Right kidney (tissue), 1 donor: ENCODE data around the gene FERD3L.

Experiments used
- DNase-seq: peaks from one replicate; pipeline ENCODE4 v3.0.0-alpha.2; 2016

FERD3L gene

DNA sequence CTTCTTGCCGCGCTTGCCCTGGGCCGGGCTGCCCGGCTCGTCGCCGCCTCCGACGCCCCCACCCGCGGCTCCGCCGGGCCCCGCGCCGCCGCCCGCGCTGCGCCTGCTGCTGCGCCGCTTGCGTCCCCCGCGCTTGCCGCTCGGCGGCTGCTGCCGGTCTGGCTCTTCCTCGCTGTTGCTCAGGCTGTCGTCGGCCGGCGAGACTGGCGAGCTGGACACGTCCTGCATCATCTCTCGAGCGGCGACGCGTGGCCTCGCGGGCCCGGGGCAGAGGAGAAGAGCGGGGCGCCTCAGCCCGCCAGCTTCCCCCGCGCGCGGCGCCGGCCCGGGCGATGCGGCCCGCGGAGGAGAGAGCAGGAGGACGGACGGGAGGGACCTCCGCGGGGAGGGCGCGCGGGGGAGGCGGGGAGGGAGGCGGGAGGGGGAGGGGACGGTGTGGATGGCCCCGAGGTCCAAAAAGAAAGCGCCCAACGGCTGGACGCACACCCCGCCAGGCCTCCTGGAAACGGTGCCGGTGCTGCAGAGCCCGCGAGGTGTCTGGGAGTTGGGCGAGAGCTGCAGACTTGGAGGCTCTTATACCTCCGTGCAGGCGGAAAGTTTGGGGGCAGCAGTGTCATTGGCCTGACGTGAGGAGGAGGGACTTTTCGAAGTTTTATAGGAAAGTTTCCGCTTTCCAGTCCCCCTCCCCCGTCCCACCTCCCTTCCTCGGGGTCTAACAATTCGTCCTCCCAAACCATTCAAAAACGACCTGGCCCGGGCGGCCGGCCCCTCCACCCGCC is 27.9 kb downstream of the FERD3L start, which contains the start of gene TWIST1:
TSS of gene TWIST1 (minus strand) at position 546 of the 779 bp plus-strand sequence. CDS start at position 231, 315 bp downstream.
- DNase-seq: peak; percentile 78

DNA sequence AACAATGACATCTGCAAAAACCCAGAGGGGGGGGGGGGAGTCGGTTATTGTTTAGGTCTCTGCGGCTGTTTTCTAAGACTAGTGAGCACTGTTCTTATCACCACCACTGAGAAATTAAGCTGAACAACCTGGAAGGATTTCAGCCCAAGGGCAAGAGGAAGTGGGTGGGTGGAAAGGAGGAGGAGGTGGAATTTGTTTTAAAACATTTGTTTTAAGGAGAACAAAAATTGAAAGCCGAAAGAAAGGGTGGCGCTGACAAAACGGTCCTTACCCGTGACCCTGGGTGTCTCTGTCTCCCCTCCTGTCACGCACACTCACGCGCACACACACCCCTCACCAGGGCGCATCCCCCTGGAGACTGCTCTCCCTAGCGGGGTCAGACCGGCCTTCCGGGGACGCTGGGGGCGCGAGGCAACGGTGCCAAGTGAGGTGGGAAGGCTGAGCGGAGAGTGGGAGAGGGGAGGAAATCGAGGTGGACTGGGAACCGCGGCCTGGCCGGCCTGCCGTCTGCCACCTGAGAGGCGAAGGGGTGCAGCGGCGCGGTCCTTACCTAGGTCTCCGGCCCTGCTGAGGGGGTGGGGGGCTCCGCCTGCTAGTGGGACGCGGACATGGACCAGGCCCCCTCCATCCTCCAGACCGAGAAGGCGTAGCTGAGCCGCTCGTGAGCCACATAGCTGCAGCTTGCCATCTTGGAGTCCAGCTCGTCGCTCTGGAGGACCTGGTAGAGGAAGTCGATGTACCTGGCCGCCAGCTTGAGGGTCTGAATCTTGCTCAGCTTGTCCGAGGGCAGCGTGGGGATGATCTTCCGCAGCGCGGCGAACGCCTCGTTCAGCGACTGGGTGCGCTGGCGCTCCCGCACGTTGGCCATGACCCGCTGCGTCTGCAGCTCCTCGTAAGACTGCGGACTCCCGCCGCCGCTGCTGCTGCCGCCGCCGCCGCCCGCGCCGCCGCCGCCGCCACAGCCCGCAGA is 28.8 kb downstream of the FERD3L start:
- DNase-seq: peak; percentile 82

- DNase-seq: no peak
Observed at GRCh38 chr7:19114551-19114855, 30.7 kb downstream of the FERD3L start.

GRCh38 chr7:19113855-19114550 is 31.2 kb downstream of the FERD3L start:
- peak; percentile 16 for DNase-seq

DNA sequence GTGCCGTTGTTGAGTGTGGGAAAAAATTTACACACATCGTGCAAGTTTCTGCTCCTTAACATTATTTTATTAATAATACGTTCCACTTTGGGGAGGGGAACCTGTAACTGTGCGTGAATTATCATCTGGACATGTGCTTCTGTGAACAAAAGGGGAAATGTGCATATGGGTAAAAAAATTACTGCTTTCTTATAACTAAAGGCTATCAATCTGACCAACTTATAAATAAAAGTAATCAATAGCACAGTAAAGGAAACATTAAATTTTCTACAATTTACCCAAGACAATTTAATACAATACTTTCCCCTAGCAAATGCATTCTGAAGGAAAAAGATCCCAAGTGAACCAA is 32.2 kb downstream of the FERD3L start:
- no peak for DNase-seq

DNA sequence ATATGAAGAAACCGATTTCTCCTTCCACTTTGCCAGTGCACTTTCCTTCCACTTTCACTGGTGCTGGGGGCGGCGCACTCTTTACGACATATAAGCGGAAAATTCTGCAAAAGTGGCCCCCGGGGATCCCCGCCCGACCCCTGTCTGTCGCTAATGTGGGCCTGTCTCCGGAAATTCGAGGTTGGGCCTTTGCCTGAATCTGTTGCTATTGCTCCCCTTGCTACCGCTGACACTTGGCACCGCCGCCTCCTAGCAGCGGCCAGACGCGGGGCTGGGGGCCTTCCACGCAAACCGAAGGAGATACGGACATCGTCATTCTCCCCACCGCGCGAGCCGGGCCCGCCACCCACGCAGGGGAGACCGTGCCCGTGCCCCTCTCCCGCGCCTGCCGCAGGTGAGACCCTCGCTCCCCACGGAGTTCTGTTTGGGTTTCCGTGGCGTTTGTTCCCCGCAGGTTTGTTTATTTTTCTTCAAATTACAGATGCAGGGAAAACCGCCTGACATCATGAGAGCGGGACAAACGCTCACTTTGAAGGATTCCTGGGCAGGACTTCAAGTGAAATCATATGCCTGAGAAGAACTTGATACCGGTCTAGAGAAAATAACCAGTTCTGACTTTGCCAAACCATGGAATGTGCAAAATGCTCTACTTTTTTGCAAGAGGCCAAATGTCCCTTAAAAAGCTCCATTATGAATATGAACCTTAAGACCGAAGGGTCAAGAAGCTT is 32.8 kb downstream of the FERD3L start:
- peak; percentile 68 for DNase-seq

- peak; percentile 46 for DNase-seq
Observed at GRCh38 chr7:19111474-19112273, 33.5 kb downstream of the FERD3L start.

DNA sequence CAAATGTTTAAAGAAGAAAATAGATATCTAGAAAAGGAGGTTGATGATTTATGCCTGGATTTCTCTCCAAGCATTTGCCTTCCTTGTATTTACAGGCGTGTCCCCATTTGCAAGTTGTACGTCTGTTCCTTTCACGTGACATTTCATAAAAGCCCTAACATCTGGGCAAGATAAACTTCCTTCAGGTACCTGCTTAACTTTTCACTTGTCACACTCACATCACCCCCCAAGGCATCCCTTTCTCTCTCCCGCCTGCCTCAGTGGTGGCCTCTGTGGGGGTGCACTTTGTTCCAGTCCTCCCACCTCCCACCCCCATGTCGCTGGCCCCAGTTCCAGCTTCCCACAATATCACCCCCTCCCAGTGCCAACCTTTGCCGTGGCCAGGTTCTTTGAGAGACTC is 34.4 kb downstream of the FERD3L start:
- DNase-seq: no peak

- peak; percentile 11 for DNase-seq
Observed at GRCh38 chr7:19110026-19110730, 35.0 kb downstream of the FERD3L start.

- peak; percentile 29 for DNase-seq
Observed at GRCh38 chr7:19109000-19109946, 35.9 kb downstream of the FERD3L start.

DNA sequence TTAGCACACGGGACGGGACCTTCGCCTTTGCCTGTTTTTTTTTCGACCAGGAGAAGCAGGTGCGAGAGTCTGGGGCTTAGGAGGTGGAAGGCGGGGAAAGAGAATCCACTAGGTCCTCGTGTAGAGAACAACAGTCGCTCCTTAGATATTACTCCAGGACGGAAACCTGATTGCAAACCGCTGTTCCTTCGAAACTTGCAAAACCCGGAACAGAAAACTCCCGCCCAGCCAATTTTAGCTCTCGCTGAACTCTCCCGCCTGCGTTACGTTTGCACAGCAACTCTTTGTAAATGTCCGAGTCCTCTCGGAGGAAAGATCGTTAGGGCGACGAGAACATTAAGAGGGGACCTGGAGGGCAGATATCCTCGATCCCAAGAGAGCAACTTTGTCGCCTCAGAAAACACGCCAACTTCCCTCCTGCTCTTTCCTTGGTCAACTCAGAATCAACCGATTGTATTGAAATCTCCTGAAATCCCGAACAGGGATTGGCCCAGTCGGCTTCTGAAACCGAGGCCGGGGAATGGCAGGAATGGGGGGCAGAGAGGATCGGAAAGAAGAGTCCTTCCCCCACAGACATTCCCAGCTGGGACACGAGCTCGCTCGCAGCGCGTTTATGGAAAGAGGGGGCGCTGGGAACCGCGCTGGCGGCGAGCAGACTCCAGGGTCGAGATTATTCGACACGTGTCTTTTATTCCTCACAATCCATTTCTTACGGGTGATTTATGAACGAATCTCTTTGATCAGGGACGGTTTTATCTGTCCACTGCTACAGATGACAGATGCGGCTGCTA is 37.7 kb downstream of the FERD3L start:
- DNase-seq: peak; percentile 76

- DNase-seq: no peak
Observed at GRCh38 chr7:19107081-19107355, 38.2 kb downstream of the FERD3L start.

DNA sequence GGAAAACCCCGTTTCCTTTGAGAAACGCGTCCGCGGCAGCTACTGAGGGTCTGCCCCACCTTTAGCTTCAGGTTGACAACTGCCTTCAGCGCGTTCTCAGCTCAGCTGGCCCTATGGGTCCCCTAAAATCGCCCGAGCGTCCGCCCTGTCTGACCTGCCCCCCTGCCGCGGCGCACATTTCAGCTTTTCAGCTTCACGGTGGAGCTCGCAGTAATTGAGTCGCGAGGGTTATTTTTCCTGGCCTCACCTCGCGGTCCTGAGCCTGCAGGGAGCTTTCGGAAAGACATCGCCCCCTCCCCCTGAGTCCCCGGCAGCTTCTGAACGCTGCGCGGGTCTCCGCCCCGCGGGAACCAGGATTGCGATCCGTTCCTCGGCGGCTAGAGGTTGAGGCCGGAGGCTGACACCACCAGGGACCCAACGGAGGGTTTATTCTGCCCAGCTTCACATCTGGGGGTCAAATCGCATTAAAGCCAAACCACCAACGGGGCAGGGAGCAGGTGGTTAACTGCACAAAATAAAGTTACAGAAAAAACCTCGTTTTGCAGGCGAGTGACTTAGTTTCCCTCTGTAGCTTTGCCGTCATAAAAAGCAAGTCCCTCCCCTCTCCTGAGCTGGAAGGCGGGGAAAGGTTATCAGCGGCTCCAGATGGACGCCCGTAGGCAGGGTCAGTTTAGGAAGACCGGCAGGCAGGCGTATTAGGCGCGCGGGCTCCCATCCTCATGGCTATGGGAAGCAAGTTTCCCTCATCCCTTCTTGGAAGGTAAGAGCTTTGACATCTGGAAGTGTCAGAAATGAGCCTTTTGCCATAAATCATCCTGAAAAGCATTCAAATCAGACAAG is 38.8 kb downstream of the FERD3L start:
- peak; percentile 55 for DNase-seq

GRCh38 chr7:19105546-19105945 is 39.7 kb downstream of the FERD3L start:
- DNase-seq: peak; percentile 6

- no peak for DNase-seq
Observed at GRCh38 chr7:19104811-19105210, 40.4 kb downstream of the FERD3L start.

- DNase-seq: no peak
Observed at GRCh38 chr7:19102884-19103283, 42.3 kb downstream of the FERD3L start.

- DNase-seq: no peak
Observed at GRCh38 chr7:19101909-19102308, 43.3 kb downstream of the FERD3L start.

DNA sequence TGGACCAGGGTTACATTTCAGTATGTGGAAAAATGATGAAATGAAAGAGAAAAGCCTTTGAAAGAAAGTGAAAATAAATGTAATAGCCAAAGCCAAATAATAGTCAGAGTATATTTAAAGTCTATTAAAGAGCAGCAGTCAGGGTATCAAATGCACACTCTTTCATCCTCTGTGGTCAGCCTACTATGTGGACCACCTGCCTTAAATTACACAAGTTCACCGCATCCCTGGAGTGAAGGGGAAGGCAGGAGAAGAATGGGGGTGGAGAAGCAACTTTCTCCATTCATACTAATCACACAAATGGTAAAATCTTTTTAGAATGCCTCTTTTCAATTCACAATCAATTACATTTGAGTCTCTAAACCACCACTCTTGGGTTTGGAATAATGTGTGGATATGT is 43.7 kb downstream of the FERD3L start:
- DNase-seq: no peak
